K562 (cell line): ENCODE data around the gene P4HB. TPM values are rescaled to one million over a fixed set of nuclear protein-coding genes. Genes with fewer than 3 reads are reported as not detected.

ENCODE experiments used
- ATAC-seq: fragments of 200-7000 bp; cut with Tn5 transposase; 3 replicates; pipeline ENCODE4 v1.9.1; 2020; ENCODE audit warnings: moderate library complexity
- BruUV-seq: library from RNA; stranded (reverse); fragments of 400-500 nt; replicated peaks from 2 replicates; lab custom pipeline; 2021; lab: Mats Ljungman, UMichigan
- CTCF ChIA-PET: fragments of 300-600 bp; formaldehyde crosslinking; extraction: SDS; loops from one replicate; lab custom pipeline; 2021; ENCODE audit warnings: low intra/inter-chr PET ratio; lab: Yijun Ruan, JAX
- POLR2A ChIA-PET: fragments of 300-600, 350-650 bp; sonication (Branson Sonifier 250); formaldehyde crosslinking; extraction: SDS; loops from one replicate; lab custom pipeline; 2021; ENCODE audit warnings: antibody characterized with exemption, inconsistent platforms; lab: Yijun Ruan, JAX
- DNase-seq, 4 experiments: peaks; one replicate each; pipeline versions ENCODE4 v3.0.0 to v3.0.0-alpha.2; 2011 to 2018; ENCODE audit warnings: low spot score in 3 of 4, mixed read lengths in 3 of 4; ENCODE audit errors: extremely low read depth in 1 of 4
- FAIRE-seq: peaks from 2 replicates; lab custom pipeline; 2011; peaks lifted over from hg19 to GRCh38; lab: Jason Lieb, UNC
- H2AFZ ChIP-seq: 2 replicates; pipeline ENCODE4 v1.6.0; 2011; ENCODE audit warnings: low read depth, low read length, control low read depth, inconsistent platforms
- H3K27ac ChIP-seq: fragments of 200-600 bp; 3 replicates; pipeline ENCODE4 v1.8.0; 2011; ENCODE audit warnings: low read depth, mild to moderate bottlenecking, control low read depth, inconsistent platforms, low read length, moderate library complexity, mixed read lengths; ENCODE audit errors: extremely low read depth
- H3K27me3 ChIP-seq, 2 experiments: fragments of 300-600 bp in 1 of 2; 2 replicates in 1 of 2; 3 replicates in 1 of 2; pipeline versions ENCODE4 v1.6.0 to v1.8.0; 2011; ENCODE audit warnings: inconsistent platforms in 2 of 2, low read length in 2 of 2, mild to moderate bottlenecking in 1 of 2, mixed read lengths in 1 of 2, moderate library complexity in 1 of 2; ENCODE audit not compliant: control insufficient read depth in 2 of 2, insufficient read depth in 2 of 2
- H3K36me3 ChIP-seq: fragments of 300-600 bp; 3 replicates; pipeline ENCODE4 v1.8.0; 2011; ENCODE audit warnings: mild to moderate bottlenecking, low read length, inconsistent platforms; ENCODE audit not compliant: control insufficient read depth, insufficient read depth
- H3K4me1 ChIP-seq, 2 experiments: fragments of 200-600 bp in 1 of 2; replicated peaks in 1 of 2; 2 replicates in 1 of 2; 3 replicates in 1 of 2; pipeline versions ENCODE4 v1.5.1 to v1.8.0; 2011; ENCODE audit warnings: inconsistent platforms in 2 of 2, low read length in 2 of 2, mild to moderate bottlenecking in 1 of 2, mixed read lengths in 1 of 2, moderate library complexity in 1 of 2; ENCODE audit not compliant: control insufficient read depth in 2 of 2, insufficient read depth in 2 of 2
- H3K4me2 ChIP-seq: 2 replicates; pipeline ENCODE4 v1.6.1; 2011; ENCODE audit warnings: low read length, control low read depth, inconsistent platforms, mixed read lengths; ENCODE audit not compliant: insufficient read depth
- H3K4me3 ChIP-seq: fragments of 200-600 bp; sonication (generic), shearing (Covaris generic); 2 replicates; pipeline ENCODE4 v1.5.1; 2016; ENCODE audit warnings: control low read depth, inconsistent platforms
- H3K79me2 ChIP-seq: fragments of 200-600 bp; 3 replicates; pipeline ENCODE4 v1.8.0; 2011; ENCODE audit warnings: low read length, inconsistent platforms; ENCODE audit not compliant: control insufficient read depth, insufficient read depth
- H3K9ac ChIP-seq, 2 experiments: 2 replicates each; pipeline versions ENCODE4 v1.6.0 to v1.6.1; 2011; ENCODE audit warnings: low read depth in 2 of 2, low read length in 2 of 2, control low read depth in 1 of 2, inconsistent platforms in 1 of 2, mild to moderate bottlenecking in 1 of 2, mixed read lengths in 1 of 2; ENCODE audit not compliant: insufficient read depth in 1 of 2
- H3K9me1 ChIP-seq: one replicate; pipeline ENCODE4 v1.6.0; 2011; ENCODE audit warnings: inconsistent platforms, mild to moderate bottlenecking, low read length, moderate library complexity; ENCODE audit not compliant: control insufficient read depth, insufficient read depth
- H3K9me3 ChIP-seq: replicated peaks from 2 replicates; pipeline ENCODE4 v1.5.1; 2011; ENCODE audit warnings: low read depth, low read length, inconsistent platforms; ENCODE audit not compliant: control insufficient read depth, insufficient read depth
- H4K20me1 ChIP-seq: replicated peaks from 2 replicates; pipeline ENCODE4 v1.6.1; 2011; ENCODE audit warnings: low read length, inconsistent platforms, mixed read lengths; ENCODE audit not compliant: control insufficient read depth, insufficient read depth
- CEBPZ ChIP-seq: fragments of 150-350 bp; IDR thresholded peaks from 2 replicates; pipeline ENCODE4 v1.6.1; 2014; ENCODE audit warnings: low read depth, mild to moderate bottlenecking, low read length, borderline replicate concordance
- CHD2 ChIP-seq: IDR thresholded peaks from 2 replicates; pipeline ENCODE4 v1.6.1; 2011; ENCODE audit warnings: low read depth, low read length
- TCFL5 ChIP-seq: fragments of 250-450 bp; sonication (Bioruptor Pico); conservative IDR thresholded peaks from 2 replicates; pipeline ENCODE4 v1.6.1; 2021; ENCODE audit warnings: mild to moderate bottlenecking, moderate library complexity, matching md5 sums
- ZNF668 ChIP-seq: fragments of 250-450 bp; sonication (Bioruptor Pico); IDR thresholded peaks from 2 replicates; pipeline ENCODE4 v1.8.0; 2022; ENCODE audit warnings: mild to moderate bottlenecking, inconsistent platforms
- ZNF780A ChIP-seq: fragments of 250-450 bp; sonication (Bioruptor Pico); IDR thresholded peaks from 2 replicates; pipeline ENCODE4 v1.5.0; 2021; ENCODE audit warnings: mild to moderate bottlenecking
- WGBS: fragments of 100-300 bp; shearing (Covaris generic); methylation state at CpG from one replicate; pipeline ENCODE4 v1.1.6; 2016; ENCODE audit warnings: low coverage, mixed read lengths; ENCODE audit not compliant: insufficient coverage; ENCODE audit errors: missing lambda C conversion rate; 5-methylcytosine and 5-hydroxymethylcytosine counted together
- in situ Hi-C: fragments of 300-500 bp; cut with MboI; formaldehyde crosslinking; loops from 4 replicates; pipeline ENCODE4 v1.15.0; 2018; ENCODE audit warnings: inconsistent platforms, mixed read lengths
- intact Hi-C: fragments of 100-400 bp; cut with micrococcal nuclease; formaldehyde crosslinking; loops from 2 replicates; pipeline ENCODE4 v1.14.2; 2022
- polyA plus RNA-seq, 8 experiments: library from polyadenylated mRNA; depleted of rRNA in 4 of 8; stranded (reverse) in 5 of 8; unstranded in 3 of 8; fragments of >200 nt; fragmentation: Nextera tagmentation in 2 of 8; fragmentation: Illumina TruSeq in 1 of 8; extraction: Ambion mirVana in 2 of 8; extraction: Trizol in 1 of 8; gene quantifications; 2 replicates each; pipeline versions ENCODE4 v1.2.1 to v1.2.3, GENCODE V29; 2011 to 2014; ENCODE audit warnings: inconsistent platforms in 1 of 8, missing spikeins in 1 of 8
- total RNA-seq, 7 experiments: library from RNA; depleted of rRNA in 6 of 7; stranded (reverse); fragments of >200 nt in 6 of 7; fragmentation: Illumina TruSeq in 2 of 7; extraction: Trizol in 2 of 7; gene quantifications; 2 replicates each; pipeline versions ENCODE4 v1.2.1 to v1.2.3, GENCODE V29; 2011 to 2021; ENCODE audit warnings: low replicate concordance in 1 of 7
- TF ChIP-seq, protein P1 (sequence below): fragments of 250-450 bp; sonication (Bioruptor Pico); IDR thresholded peaks from 2 replicates; pipeline ENCODE4 v1.5.0; 2022; ENCODE audit warnings: mild to moderate bottlenecking

Gene P4HB
- total and polyA plus RNA-seq, 9 of the 15 experiments (the other 6 are each of a cell fraction or from before 2014, with no cell fraction given), result 4.4 to 645 (median 325) TPM

DNA sequence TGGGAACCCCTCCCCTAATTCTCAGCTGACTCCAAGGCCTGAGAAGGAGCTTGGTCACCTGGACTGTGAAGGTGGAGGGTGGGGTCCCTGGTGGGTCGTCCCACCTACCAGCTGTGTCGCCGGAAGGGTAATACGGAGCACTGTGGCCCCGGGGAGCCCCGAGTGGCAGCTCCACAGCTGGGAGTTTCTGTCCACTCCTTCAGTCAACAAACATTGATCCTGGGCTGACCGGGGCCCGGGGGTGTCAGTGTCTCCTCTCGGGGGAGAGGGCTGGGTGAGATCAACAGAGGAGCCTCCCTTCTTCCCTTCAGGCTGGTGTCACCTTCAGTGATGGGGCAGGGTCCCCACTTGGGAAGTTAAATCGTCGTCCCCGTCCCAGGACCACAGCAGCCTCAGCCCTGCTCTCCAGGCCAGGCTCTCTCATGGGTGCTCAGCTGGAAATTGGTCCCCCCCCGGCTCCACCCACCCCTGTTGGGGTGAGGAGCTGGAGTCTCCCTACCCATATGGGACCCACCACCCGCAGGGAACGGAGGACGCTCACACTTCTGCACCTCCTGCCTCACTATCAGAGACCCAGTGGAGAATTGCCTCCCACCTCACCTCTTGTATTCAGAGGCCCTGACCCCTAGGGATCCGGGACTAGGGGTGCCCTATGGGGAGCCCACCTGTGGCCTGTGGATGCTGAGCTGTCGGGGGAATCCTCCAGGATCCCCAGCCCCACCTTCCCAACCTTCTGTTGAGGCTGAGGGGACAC is 54.5 kb downstream of the P4HB start:
- CTCF ChIA-PET, result no interaction called here
- 3% methylated on average over 17 of the region's 18 CpGs for WGBS
- Histone ChIP-seq H3K4me1 (peaks cover 0 to 74% of the 10 kb centered on the region in 2 experiments; a peak in 3 of 5 replicates), H3K27ac (no peak overlapping the region), H3K4me3 (no peak overlapping the region), H4K20me1 (peaks cover 14% of the 10 kb centered on the region; the same call in 1 of the 2 replicates), H3K27me3 (peaks cover 21 to 83% of the 10 kb centered on the region in 2 experiments; a peak in 4 of 5 replicates), H3K36me3 (no peaks in the 10 kb centered on the region), H2AFZ (no peak overlapping the region), H3K9me3 (peaks cover 3% of the 10 kb centered on the region; the same call in 1 of the 2 replicates), H3K9ac (peak overlapping the region in 1 of 2 experiments; percentile 68; a peak in 1 of 4 replicates), H3K4me2 (no peak overlapping the region), H3K9me1 (no peaks in the 10 kb centered on the region), H3K79me2 (no peaks in the 10 kb centered on the region)
- no TSS peak for BruUV-seq
- POLR2A ChIA-PET, result interaction anchor here (0.6 to 1.1 kb wide), 4 partner anchors 16 to 293 kb away, joined by 3 read pairs; partner anchors contain the start of gene P4HB
- FAIRE-seq (no peak), DNase-seq (no peak), ATAC-seq (0 out of 3 replicates have a peak, but pooled peaks have one; percentile 6)
- in situ Hi-C loops, result loop anchor here (5.0 kb wide), 1 partner anchor 69 kb away; no protein-coding TSS in a partner anchor
- intact Hi-C loops, result no loop called here
- TF ChIP-seq ZNF780A (no peak), CHD2 (no peak), CEBPZ (no peak), TCFL5 (CRISPR knock-in tag) (no peak), ZNF668 (CRISPR knock-in tag) (no peak)
- TF ChIP-seq, protein P1, sequence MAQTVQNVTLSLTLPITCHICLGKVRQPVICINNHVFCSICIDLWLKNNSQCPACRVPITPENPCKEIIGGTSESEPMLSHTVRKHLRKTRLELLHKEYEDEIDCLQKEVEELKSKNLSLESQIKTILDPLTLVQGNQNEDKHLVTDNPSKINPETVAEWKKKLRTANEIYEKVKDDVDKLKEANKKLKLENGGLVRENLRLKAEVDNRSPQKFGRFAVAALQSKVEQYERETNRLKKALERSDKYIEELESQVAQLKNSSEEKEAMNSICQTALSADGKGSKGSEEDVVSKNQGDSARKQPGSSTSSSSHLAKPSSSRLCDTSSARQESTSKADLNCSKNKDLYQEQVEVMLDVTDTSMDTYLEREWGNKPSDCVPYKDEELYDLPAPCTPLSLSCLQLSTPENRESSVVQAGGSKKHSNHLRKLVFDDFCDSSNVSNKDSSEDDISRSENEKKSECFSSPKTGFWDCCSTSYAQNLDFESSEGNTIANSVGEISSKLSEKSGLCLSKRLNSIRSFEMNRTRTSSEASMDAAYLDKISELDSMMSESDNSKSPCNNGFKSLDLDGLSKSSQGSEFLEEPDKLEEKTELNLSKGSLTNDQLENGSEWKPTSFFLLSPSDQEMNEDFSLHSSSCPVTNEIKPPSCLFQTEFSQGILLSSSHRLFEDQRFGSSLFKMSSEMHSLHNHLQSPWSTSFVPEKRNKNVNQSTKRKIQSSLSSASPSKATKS (CRISPR knock-in tag), result no peak
